WTC11 (cell line): ENCODE results near the gene ACOX2. TPM values are rescaled to one million over a fixed set of nuclear protein-coding genes. Genes with fewer than 3 reads are reported as not detected.

Experiments used
- ATAC-seq: fragments of 200-7000 bp; cut with Tn5 transposase; 2 replicates; pipeline ENCODE4 v1.10.0; 2021; ENCODE audit warnings: mild to moderate bottlenecking, moderate library complexity
- CTCF ChIA-PET: fragments of 300-600 bp; sonication (Branson Sonifier 250); formaldehyde crosslinking; loops from one replicate; lab custom pipeline; 2021; ENCODE audit warnings: antibody characterized with exemption; lab: Charles Lee
- POLR2A ChIA-PET: fragments of 350-600 bp; sonication (Branson Sonifier 250); formaldehyde crosslinking; loops from one replicate; lab custom pipeline; 2021; ENCODE audit warnings: antibody characterized with exemption; lab: Charles Lee
- DNase-seq: peaks from one replicate; pipeline ENCODE4 v3.0.0; 2021; ENCODE audit warnings: low spot score
- H3K27ac Mint-ChIP-seq: 2 replicates; pipeline ENCODE4 v1.8.0; 2021; ENCODE audit warnings: mixed read lengths
- H3K27me3 Mint-ChIP-seq: 2 replicates; pipeline ENCODE4 v1.8.0; 2021; ENCODE audit warnings: low read depth, mild to moderate bottlenecking, moderate library complexity, mixed read lengths
- H3K36me3 Mint-ChIP-seq: 2 replicates; pipeline ENCODE4 v1.8.0; 2021; ENCODE audit warnings: mixed read lengths
- H3K4me1 Mint-ChIP-seq: 2 replicates; pipeline ENCODE4 v1.8.0; 2022; ENCODE audit warnings: mixed read lengths
- H3K4me3 Mint-ChIP-seq: 2 replicates; pipeline ENCODE4 v1.8.0; 2021; ENCODE audit warnings: mild to moderate bottlenecking, moderate library complexity, mixed read lengths
- H3K9me3 Mint-ChIP-seq: 2 replicates; pipeline ENCODE4 v1.8.0; 2021; ENCODE audit warnings: mixed read lengths
- CBFB ChIP-seq: sonication (generic); formaldehyde crosslinking; IDR thresholded peaks from 2 replicates; pipeline ENCODE4 v1.8.1; 2022; ENCODE audit warnings: mild to moderate bottlenecking, low read depth, missing genetic modification reagents
- CREM ChIP-seq: sonication (generic); formaldehyde crosslinking; IDR thresholded peaks from 2 replicates; pipeline ENCODE4 v1.8.1; 2022; ENCODE audit warnings: mild to moderate bottlenecking, missing genetic modification reagents, moderate library complexity
- FOXK1 ChIP-seq: sonication (generic); formaldehyde crosslinking; IDR thresholded peaks from 2 replicates; pipeline ENCODE4 v1.8.0; 2022; ENCODE audit warnings: mild to moderate bottlenecking, moderate library complexity, missing genetic modification reagents
- IRF2 ChIP-seq: sonication (generic); formaldehyde crosslinking; IDR thresholded peaks from 2 replicates; pipeline ENCODE4 v1.8.0; 2022; ENCODE audit warnings: low read depth, missing genetic modification reagents, borderline replicate concordance
- MXD4 ChIP-seq: fragments of 250-450 bp; sonication (Bioruptor Pico); IDR thresholded peaks from 2 replicates; pipeline ENCODE4 v1.8.0; 2021; ENCODE audit warnings: mild to moderate bottlenecking, moderate library complexity, borderline replicate concordance
- NFE2L1 ChIP-seq: sonication (generic); formaldehyde crosslinking; IDR thresholded peaks from 2 replicates; pipeline ENCODE4 v1.8.1; 2023; ENCODE audit warnings: missing genetic modification reagents
- NR1H2 ChIP-seq: sonication (generic); formaldehyde crosslinking; IDR thresholded peaks from 2 replicates; pipeline ENCODE4 v1.9.0; 2021; ENCODE audit warnings: mild to moderate bottlenecking, moderate library complexity, missing genetic modification reagents
- RELA ChIP-seq: sonication (generic); formaldehyde crosslinking; IDR thresholded peaks from 2 replicates; pipeline ENCODE4 v1.8.1; 2022; ENCODE audit warnings: missing genetic modification reagents, mild to moderate bottlenecking, borderline replicate concordance
- SMAD3 ChIP-seq: sonication (generic); formaldehyde crosslinking; IDR thresholded peaks from 2 replicates; pipeline ENCODE4 v1.8.0; 2022; ENCODE audit warnings: missing genetic modification reagents, mild to moderate bottlenecking, borderline replicate concordance
- ZNF138 ChIP-seq: sonication (generic); formaldehyde crosslinking; conservative IDR thresholded peaks from 2 replicates; pipeline ENCODE4 v1.8.1; 2022; ENCODE audit warnings: mild to moderate bottlenecking, moderate library complexity, missing genetic modification reagents
- ZNF219 ChIP-seq: sonication (generic); formaldehyde crosslinking; IDR thresholded peaks from 2 replicates; pipeline ENCODE4 v1.8.0; 2023; ENCODE audit warnings: missing genetic modification reagents, mild to moderate bottlenecking, borderline replicate concordance
- ZNF317 ChIP-seq: sonication (generic); formaldehyde crosslinking; IDR thresholded peaks from 2 replicates; pipeline ENCODE4 v1.8.1; 2023; ENCODE audit warnings: low read depth, mild to moderate bottlenecking, moderate library complexity, missing genetic modification reagents, borderline replicate concordance
- total RNA-seq: library from RNA; stranded (reverse); gene quantifications from 3 replicates; pipeline ENCODE4 v1.2.3, GENCODE V29; 2021
- TF ChIP-seq, protein P1 (sequence below): sonication (generic); formaldehyde crosslinking; IDR thresholded peaks from 2 replicates; pipeline ENCODE4 v1.8.0; 2022; ENCODE audit warnings: missing genetic modification reagents
- TF ChIP-seq, protein P2 (sequence below): sonication (generic); formaldehyde crosslinking; IDR thresholded peaks from 2 replicates; pipeline ENCODE4 v1.8.1; 2023; ENCODE audit warnings: mild to moderate bottlenecking, missing genetic modification reagents
- TF ChIP-seq, protein P3 (sequence below): sonication (generic); formaldehyde crosslinking; IDR thresholded peaks from 2 replicates; pipeline ENCODE4 v1.8.0; 2022; ENCODE audit warnings: mild to moderate bottlenecking, missing genetic modification reagents
- TF ChIP-seq, protein P4 (sequence below): sonication (generic); formaldehyde crosslinking; IDR thresholded peaks from 2 replicates; pipeline ENCODE4 v1.8.0; 2022; ENCODE audit warnings: mild to moderate bottlenecking, missing genetic modification reagents

ACOX2 gene
- total RNA-seq, 1 experiment from 2014 or later: 1.1 TPM

DNA sequence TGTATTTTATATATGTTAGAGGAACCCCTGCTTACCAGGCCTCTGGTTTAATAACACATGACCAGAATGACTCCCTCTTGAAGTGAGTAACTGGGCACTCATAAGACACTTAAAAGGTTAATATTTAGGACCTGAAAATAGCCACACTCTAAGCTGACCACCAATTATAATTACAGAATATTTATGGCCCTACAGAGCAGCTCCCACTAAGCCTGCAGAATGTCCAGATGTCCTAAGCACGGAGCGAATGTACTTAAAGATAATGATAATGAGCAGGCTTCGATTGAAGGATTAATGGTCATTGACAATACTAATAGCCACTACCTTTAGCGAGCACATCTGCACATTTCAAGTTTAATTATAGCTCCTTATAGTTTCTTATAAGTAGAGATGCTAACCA is 67.9 kb downstream of the ACOX2 start (continued):
- TF ChIP-seq, protein P1, sequence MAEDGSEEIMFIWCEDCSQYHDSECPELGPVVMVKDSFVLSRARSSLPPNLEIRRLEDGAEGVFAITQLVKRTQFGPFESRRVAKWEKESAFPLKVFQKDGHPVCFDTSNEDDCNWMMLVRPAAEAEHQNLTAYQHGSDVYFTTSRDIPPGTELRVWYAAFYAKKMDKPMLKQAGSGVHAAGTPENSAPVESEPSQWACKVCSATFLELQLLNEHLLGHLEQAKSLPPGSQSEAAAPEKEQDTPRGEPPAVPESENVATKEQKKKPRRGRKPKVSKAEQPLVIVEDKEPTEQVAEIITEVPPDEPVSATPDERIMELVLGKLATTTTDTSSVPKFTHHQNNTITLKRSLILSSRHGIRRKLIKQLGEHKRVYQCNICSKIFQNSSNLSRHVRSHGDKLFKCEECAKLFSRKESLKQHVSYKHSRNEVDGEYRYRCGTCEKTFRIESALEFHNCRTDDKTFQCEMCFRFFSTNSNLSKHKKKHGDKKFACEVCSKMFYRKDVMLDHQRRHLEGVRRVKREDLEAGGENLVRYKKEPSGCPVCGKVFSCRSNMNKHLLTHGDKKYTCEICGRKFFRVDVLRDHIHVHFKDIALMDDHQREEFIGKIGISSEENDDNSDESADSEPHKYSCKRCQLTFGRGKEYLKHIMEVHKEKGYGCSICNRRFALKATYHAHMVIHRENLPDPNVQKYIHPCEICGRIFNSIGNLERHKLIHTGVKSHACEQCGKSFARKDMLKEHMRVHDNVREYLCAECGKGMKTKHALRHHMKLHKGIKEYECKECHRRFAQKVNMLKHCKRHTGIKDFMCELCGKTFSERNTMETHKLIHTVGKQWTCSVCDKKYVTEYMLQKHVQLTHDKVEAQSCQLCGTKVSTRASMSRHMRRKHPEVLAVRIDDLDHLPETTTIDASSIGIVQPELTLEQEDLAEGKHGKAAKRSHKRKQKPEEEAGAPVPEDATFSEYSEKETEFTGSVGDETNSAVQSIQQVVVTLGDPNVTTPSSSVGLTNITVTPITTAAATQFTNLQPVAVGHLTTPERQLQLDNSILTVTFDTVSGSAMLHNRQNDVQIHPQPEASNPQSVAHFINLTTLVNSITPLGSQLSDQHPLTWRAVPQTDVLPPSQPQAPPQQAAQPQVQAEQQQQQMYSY (CRISPR knock-in tag): no peak
- TF ChIP-seq, protein P2, sequence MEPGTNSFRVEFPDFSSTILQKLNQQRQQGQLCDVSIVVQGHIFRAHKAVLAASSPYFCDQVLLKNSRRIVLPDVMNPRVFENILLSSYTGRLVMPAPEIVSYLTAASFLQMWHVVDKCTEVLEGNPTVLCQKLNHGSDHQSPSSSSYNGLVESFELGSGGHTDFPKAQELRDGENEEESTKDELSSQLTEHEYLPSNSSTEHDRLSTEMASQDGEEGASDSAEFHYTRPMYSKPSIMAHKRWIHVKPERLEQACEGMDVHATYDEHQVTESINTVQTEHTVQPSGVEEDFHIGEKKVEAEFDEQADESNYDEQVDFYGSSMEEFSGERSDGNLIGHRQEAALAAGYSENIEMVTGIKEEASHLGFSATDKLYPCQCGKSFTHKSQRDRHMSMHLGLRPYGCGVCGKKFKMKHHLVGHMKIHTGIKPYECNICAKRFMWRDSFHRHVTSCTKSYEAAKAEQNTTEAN (CRISPR knock-in tag): no peak
- no peak for TF ChIP-seq CREM (CRISPR knock-in tag)
- TF ChIP-seq MXD4: no peak
- TF ChIP-seq, protein P3, sequence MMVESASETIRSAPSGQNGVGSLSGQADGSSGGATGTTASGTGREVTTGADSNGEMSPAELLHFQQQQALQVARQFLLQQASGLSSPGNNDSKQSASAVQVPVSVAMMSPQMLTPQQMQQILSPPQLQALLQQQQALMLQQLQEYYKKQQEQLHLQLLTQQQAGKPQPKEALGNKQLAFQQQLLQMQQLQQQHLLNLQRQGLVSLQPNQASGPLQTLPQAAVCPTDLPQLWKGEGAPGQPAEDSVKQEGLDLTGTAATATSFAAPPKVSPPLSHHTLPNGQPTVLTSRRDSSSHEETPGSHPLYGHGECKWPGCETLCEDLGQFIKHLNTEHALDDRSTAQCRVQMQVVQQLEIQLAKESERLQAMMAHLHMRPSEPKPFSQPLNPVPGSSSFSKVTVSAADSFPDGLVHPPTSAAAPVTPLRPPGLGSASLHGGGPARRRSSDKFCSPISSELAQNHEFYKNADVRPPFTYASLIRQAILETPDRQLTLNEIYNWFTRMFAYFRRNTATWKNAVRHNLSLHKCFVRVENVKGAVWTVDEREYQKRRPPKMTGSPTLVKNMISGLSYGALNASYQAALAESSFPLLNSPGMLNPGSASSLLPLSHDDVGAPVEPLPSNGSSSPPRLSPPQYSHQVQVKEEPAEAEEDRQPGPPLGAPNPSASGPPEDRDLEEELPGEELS: no peak
- TF ChIP-seq, protein P4, sequence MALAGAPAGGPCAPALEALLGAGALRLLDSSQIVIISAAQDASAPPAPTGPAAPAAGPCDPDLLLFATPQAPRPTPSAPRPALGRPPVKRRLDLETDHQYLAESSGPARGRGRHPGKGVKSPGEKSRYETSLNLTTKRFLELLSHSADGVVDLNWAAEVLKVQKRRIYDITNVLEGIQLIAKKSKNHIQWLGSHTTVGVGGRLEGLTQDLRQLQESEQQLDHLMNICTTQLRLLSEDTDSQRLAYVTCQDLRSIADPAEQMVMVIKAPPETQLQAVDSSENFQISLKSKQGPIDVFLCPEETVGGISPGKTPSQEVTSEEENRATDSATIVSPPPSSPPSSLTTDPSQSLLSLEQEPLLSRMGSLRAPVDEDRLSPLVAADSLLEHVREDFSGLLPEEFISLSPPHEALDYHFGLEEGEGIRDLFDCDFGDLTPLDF (CRISPR knock-in tag): no peak
- TF ChIP-seq CBFB (CRISPR knock-in tag): no peak
- no peak for TF ChIP-seq SMAD3 (CRISPR knock-in tag)
- no peak for TF ChIP-seq ZNF219 (CRISPR knock-in tag)
- TF ChIP-seq ZNF138 (CRISPR knock-in tag): no peak
- TF ChIP-seq, all 79 proteins: peak for 0

DNA sequence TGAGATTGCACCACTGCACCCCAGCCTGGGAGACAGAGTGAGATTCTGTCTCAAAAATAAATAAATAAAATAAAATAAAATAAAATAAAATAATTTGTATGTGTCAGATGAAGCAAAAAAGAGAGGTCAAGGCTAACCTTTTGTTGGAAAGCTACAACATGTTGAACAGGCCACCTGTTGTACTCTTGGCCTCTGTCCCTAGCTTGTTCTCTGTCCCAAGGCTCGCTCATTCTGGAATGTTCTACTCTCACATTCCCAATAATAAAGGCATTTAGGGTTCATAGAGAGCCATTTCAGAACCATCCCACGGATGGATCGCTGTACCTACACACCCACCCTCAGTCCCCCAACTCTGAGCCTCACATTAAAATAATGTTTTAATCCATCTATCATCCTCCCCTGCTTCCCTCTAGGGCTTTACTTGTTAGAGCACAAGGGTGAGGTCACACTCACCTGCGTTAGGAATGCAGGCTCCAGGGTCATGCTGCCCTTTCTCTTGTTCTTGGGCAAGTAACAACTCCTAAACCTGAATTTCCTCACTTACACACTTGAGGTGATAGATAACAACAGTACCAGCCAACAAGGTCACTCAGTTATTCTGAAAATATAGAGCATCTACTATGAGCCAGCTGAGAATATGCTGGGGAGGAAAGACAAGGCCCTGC is 70.0 kb downstream of the ACOX2 start:
- ATAC-seq (no peak), DNase-seq (no peak)
- ChIA-PET CTCF (interaction anchor here (0.6 to 1.2 kb wide), 2 partner anchors 24 to 165 kb away, joined by 5 read pairs; partner anchors contain the start of gene KCTD6), POLR2A (no interaction called here)
- Mint-ChIP-seq H3K36me3 (no peaks in the 10 kb centered on the region), H3K27ac (no peak overlapping the region), H3K4me3 (no peak overlapping the region), H3K4me1 (peaks cover 32% of the 10 kb centered on the region), H3K9me3 (no peaks in the 10 kb centered on the region), H3K27me3 (no peaks in the 10 kb centered on the region)
- TF ChIP-seq RELA (CRISPR knock-in tag) (no peak), ZNF317 (no peak), NFE2L1 (CRISPR knock-in tag) (no peak), NR1H2 (CRISPR knock-in tag) (no peak), CBFB (CRISPR knock-in tag) (no peak), FOXK1 (CRISPR knock-in tag) (no peak), SMAD3 (CRISPR knock-in tag) (no peak), IRF2 (CRISPR knock-in tag) (no peak)
